ENCODE measurements around the gene KBTBD4. TPM values are rescaled to one million over a fixed set of nuclear protein-coding genes. Genes with fewer than 3 reads are reported as not detected.

KBTBD4 gene
- total RNA-seq, 4 donors from 2014 or later: 9.7 to 36.3 (median 18.5) TPM

DNA sequence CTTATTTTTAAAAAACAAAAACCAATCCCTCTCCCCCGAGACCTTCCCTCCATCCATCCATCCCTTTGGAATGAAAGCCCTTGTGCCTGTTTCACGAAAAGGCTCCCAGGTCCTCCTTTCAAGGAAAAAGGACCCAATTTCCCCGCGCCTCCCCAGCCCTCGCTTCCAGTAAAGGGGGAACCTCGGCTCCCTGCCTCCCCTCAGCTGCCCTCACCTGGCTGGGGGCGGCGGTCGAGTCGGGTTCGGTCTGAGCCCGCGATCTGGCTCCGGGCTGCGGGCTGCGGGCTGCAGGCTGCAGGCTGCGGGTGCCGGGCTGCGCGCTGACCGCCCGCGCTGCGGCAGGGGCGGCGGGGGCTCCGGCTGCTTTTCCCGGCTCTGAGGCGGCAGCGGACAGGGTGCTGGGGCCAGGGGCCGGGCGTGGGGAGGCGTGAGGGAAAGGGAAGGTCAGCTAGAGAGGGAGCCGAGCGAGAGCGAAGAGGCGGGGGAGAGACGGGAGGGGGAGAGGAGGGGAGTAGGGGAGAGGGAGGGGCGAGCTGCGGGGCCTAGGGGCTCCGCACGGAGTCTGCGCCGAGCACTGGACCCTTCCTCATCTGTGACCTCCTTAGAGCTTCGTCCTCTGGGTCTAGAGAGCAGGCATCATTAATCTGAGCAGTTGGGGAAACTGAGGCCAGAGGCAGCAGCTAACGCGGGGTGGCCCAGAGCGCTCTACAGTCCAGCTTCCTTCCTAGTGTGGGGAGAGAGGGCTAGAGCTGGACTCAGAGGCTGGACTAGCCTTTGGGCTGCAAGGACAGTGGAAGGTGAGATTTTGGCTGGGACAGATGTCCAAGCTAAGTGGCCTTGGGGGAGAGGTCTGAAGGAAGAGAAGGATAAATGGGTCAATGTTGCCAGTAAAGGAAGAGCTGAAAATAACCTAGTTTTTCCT, 15.4 kb upstream of the KBTBD4 start, which contains the start of gene C1QTNF4:
C1QTNF4 (minus strand) TSS at position 478 of the 922 bp plus-strand sequence. CDS start 3,601 bp downstream, outside the sequence.
- no peak for TF ChIP-seq POLR2A (IDR thresholded peaks at IDR 0.05)
- TF ChIP-seq, protein P1, sequence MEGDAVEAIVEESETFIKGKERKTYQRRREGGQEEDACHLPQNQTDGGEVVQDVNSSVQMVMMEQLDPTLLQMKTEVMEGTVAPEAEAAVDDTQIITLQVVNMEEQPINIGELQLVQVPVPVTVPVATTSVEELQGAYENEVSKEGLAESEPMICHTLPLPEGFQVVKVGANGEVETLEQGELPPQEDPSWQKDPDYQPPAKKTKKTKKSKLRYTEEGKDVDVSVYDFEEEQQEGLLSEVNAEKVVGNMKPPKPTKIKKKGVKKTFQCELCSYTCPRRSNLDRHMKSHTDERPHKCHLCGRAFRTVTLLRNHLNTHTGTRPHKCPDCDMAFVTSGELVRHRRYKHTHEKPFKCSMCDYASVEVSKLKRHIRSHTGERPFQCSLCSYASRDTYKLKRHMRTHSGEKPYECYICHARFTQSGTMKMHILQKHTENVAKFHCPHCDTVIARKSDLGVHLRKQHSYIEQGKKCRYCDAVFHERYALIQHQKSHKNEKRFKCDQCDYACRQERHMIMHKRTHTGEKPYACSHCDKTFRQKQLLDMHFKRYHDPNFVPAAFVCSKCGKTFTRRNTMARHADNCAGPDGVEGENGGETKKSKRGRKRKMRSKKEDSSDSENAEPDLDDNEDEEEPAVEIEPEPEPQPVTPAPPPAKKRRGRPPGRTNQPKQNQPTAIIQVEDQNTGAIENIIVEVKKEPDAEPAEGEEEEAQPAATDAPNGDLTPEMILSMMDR (IDR thresholded peaks at IDR 0.05): no peak
- Histone ChIP-seq H3K9me3 (no peaks in the 10 kb centered on the region), H3K4me1 (peaks cover 0 to 12% of the 10 kb centered on the region in 2 donors), H3K27me3 (no peaks in the 10 kb centered on the region), H3K27ac (no peak within 1 kb of the TSS), H3K36me3 (no peaks in the 10 kb centered on the region), H3K4me3 (peak within 1 kb of the TSS in 1 of 2 donors; percentile 8)
- no peak for DNase-seq
- intact Hi-C loops (cut with DNase I; ENCODE audit: low total_unique reads): no loop called here

DNA sequence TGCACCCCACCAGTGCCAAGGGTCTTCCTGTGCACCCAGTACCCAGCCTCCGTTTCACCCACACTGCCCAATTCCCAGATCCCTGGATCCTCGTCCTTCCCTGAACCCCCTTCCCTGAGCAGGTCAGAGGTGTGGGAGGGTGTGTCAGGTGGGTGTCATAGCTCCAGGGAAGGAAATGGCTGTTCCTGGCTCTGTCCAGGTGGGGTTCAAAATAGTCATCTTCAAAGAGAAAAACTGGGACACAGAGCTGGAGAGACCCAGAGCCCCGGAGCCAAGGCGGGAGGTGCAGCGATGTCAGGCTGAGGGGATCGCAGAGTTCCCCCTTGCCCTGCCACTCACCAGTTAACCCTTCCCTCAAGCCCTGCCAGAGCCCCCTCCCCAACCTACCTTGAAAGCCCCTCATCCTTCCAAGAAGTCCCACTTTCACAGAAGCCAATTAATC, 14.7 kb upstream of the KBTBD4 start:
- intact Hi-C loops (cut with DNase I; ENCODE audit: low total_unique reads): no loop called here
- no peaks in the 10 kb centered on the region for H3K9me3 ChIP-seq
- TF ChIP-seq, protein P1 (IDR thresholded peaks at IDR 0.05): no peak
- TF ChIP-seq POLR2A (IDR thresholded peaks at IDR 0.05): no peak
- H3K4me3 ChIP-seq: no peak overlapping the region
- H3K27ac ChIP-seq: no peak overlapping the region
- DNase-seq: no peak
- H3K36me3 ChIP-seq: no peaks in the 10 kb centered on the region
- peaks cover 0 to 12% of the 10 kb centered on the region in 2 donors for H3K4me1 ChIP-seq
- H3K27me3 ChIP-seq: no peaks in the 10 kb centered on the region

DNA sequence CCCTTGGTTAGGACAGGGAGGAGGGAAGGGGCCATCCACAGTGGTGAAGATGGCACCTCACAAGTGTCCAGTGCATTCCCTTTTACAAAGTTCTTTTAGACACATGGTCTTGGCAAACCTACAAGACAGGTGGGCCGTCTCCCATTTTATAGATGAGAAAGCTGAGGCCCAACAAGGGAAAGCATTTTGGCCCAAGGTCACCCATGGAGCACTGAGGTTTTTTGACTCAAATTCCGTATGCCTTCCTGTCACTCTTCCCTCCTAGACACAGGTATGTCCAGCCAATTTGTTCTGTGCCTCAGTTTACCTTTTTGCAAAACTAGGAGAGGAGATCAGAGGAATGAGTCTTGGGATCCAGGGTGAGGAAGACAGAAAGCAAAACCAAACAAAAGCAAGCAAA, 14.2 kb upstream of the KBTBD4 start:
- TF ChIP-seq, protein P1 (IDR thresholded peaks at IDR 0.05): no peak
- no peak for TF ChIP-seq POLR2A (IDR thresholded peaks at IDR 0.05)
- no peak for DNase-seq

DNA sequence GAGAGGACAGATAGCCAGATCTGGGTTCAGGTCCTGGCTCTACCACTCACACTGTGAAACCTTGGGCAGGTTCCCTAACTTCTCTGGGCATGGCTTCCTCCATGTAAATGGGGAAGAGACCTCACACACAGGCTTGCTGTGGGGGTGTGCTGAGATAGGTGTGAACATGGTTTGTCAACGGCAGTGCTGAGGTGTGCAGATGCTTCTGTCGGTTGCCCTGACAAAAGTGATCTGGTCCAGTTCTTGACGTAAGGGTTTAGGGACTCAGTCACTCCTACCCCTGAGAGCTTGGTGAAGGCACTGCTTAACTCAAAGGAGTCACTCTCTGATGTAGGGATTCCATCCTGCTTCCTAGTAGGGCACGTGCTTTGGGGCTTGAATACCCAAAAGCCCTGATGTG, 13.5 kb upstream of the KBTBD4 start:
- Histone ChIP-seq H3K36me3 (no peaks in the 10 kb centered on the region), H3K4me3 (no peak overlapping the region), H3K27me3 (no peaks in the 10 kb centered on the region), H3K9me3 (no peaks in the 10 kb centered on the region), H3K27ac (no peak overlapping the region), H3K4me1 (peaks cover 0 to 12% of the 10 kb centered on the region in 2 donors)
- TF ChIP-seq, protein P1 (IDR thresholded peaks at IDR 0.05): no peak
- TF ChIP-seq POLR2A (IDR thresholded peaks at IDR 0.05): no peak
- intact Hi-C loops (cut with DNase I; ENCODE audit: low total_unique reads): no loop called here
- DNase-seq: no peak

More for the DNA sequence above, 14.2 kb upstream of the KBTBD4 start:
- Histone ChIP-seq H3K27ac (no peak overlapping the region), H3K27me3 (no peaks in the 10 kb centered on the region), H3K36me3 (no peaks in the 10 kb centered on the region), H3K4me1 (peaks cover 0 to 12% of the 10 kb centered on the region in 2 donors), H3K9me3 (no peaks in the 10 kb centered on the region), H3K4me3 (no peak overlapping the region)
- intact Hi-C loops (cut with DNase I; ENCODE audit: low total_unique reads): no loop called here

DNA sequence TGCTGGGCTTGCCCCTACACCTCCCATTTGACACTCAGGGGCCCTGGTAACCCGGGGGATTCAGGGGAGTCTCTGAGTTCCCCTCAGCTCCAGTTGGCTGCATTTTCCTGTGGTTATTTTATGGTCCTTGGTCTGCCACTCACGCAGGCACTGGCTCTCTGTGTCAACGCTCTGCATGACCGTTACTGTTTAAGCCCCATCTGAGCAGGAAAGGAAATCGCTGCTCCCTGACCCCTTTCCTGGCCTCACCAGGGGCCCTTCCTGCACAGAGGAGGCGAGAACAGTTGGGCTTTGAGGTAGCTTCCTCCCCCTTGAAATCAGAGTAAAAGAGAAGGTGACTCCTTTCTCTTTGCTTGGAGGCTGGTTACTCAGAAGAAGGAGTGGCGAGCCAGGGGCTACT, 13.0 kb upstream of the KBTBD4 start:
- no peaks in the 10 kb centered on the region for H3K27me3 ChIP-seq
- H3K4me1 ChIP-seq: peaks cover 0 to 12% of the 10 kb centered on the region in 2 donors
- H3K27ac ChIP-seq: no peak overlapping the region
- no peak overlapping the region for H3K4me3 ChIP-seq
- TF ChIP-seq, protein P1 (IDR thresholded peaks at IDR 0.05): no peak
- no peak for TF ChIP-seq POLR2A (IDR thresholded peaks at IDR 0.05)
- no peak for DNase-seq
- H3K9me3 ChIP-seq: no peaks in the 10 kb centered on the region
- intact Hi-C loops (cut with DNase I; ENCODE audit: low total_unique reads): no loop called here
- H3K36me3 ChIP-seq: no peaks in the 10 kb centered on the region
